ENCODE measurements around the gene NUFIP2. TPM values are rescaled to one million over a fixed set of nuclear protein-coding genes. Genes with fewer than 3 reads are reported as not detected.

NUFIP2 gene
- total RNA-seq, 3 donors from 2014 or later, result 45.3 to 47.5 (median 45.9) TPM

- no peaks in the 10 kb centered on the region for H3K9me3 ChIP-seq
- H3K36me3 ChIP-seq (ENCODE audit: low read depth), result no peaks in the 10 kb centered on the region
- no peak for TF ChIP-seq CTCF (IDR thresholded peaks at IDR 0.05)
- ATAC-seq (no peak), DNase-seq (no peak)
- H3K4me1 ChIP-seq (ENCODE audit: low read depth), result peaks cover 33% of the 10 kb centered on the region
- intact Hi-C loops (cut with DNase I, micrococcal nuclease), result loop anchor here in 1 of 2 donors (10.0 kb wide), 1 partner anchor 135 kb away; no protein-coding TSS in a partner anchor
- no peak overlapping the region for H3K4me3 ChIP-seq
These were observed 4.1 kb downstream of the NUFIP2 start for GRCh38 chr17:29289852-29290251.

DNA sequence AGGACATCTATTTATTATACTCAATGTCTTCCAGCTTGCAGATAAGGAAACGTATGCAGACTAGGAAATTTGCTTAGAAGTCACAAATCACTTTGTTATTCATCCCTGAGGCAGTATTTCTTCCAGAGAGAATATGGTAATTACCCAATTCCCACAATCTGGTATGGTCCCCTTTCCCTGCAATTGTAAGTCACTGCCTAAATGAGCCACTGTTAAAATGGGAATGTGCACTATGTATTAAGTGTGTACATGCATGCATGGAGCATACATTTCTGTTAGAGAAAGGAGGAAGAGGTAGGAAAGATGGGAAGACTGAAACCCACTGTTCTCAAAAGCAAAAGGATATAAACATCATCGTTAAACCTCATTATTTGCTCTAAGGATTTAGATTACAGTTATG lies 10.0 kb downstream of the NUFIP2 start:
- intact Hi-C loops (cut with DNase I, micrococcal nuclease), result no loop called here
- H3K4me1 ChIP-seq (ENCODE audit: low read depth), result peaks cover 20% of the 10 kb centered on the region
- no peaks in the 10 kb centered on the region for H3K9me3 ChIP-seq
- ATAC-seq (no peak), DNase-seq (no peak)
- TF ChIP-seq CTCF (IDR thresholded peaks at IDR 0.05), result no peak
- no peak overlapping the region for H3K4me3 ChIP-seq
- H3K36me3 ChIP-seq (ENCODE audit: low read depth), result peaks cover 6% of the 10 kb centered on the region

DNA sequence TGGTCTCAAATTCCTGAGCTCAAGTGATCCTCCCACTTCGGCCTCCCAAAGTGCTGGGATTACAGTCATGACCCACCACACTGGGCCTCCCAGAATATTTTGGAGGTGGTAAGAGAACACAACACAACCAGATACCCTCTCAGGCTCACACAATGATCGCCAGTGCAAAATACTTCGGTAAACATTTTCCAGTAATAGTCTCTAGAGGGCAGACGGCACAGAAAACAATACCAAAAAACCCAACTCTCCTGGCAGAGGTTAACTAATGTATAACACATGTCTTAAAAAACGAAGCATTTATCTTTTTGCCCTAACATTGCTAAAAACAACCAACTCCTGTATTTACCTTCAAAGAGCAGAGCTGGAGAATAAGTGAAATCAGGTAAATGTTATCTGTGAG lies 10.5 kb downstream of the NUFIP2 start:
- H3K4me1 ChIP-seq (ENCODE audit: low read depth), result peaks cover 16% of the 10 kb centered on the region
- DNase-seq, result no peak
- peaks cover 6% of the 10 kb centered on the region for H3K36me3 ChIP-seq (ENCODE audit: low read depth)
- no peaks in the 10 kb centered on the region for H3K9me3 ChIP-seq
- TF ChIP-seq CTCF (IDR thresholded peaks at IDR 0.05), result no peak
- H3K4me3 ChIP-seq, result no peak overlapping the region
- intact Hi-C loops (cut with DNase I, micrococcal nuclease), result no loop called here
- no peak for ATAC-seq

DNA sequence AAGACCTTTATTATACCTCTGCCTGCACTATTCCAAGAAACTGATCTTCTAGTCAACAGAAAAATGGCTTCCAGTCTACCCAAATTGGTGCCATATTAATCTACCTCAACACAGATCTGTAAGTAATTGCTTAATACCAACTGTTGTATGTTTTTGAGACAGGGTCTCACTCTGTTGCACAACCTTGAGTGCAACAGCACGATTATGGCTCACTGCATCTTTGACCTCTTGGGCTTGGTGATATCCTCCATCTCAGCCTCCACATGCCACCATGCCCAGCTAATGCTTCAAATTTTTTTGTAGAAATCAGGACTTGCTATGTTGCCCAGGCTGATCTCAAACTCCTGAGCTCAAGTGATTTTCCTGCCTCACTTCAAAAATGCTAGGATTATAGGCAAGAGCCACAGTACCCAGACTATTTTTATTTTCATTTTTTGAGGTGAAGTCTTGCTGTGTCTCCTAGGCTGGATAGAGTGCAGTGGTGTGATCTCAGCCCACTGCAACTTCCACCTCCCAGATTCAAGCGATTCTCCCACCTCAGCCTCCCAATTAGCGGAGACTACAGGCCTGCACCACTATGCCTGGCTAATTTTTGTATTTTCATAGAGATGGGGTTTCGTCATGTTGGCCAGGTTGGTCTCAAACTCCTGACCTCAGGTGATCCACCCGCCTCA lies 14.4 kb downstream of the NUFIP2 start:
- Histone ChIP-seq H3K4me1 (ENCODE audit: low read depth) (peaks cover 28% of the 10 kb centered on the region), H3K9me3 (no peaks in the 10 kb centered on the region), H3K4me3 (no peak overlapping the region), H3K36me3 (ENCODE audit: low read depth) (peaks cover 6% of the 10 kb centered on the region)
- no peak for TF ChIP-seq CTCF (IDR thresholded peaks at IDR 0.05)
- DNase-seq (no peak), ATAC-seq (no peak)
- intact Hi-C loops (cut with DNase I, micrococcal nuclease), result no loop called here

GRCh38 chr17:29278692-29279091 lies 15.3 kb downstream of the NUFIP2 start:
- H3K36me3 ChIP-seq (ENCODE audit: low read depth), result peaks cover 6% of the 10 kb centered on the region
- ATAC-seq (no peak), DNase-seq (no peak)
- no peak overlapping the region for H3K4me3 ChIP-seq
- H3K4me1 ChIP-seq (ENCODE audit: low read depth), result peaks cover 21% of the 10 kb centered on the region
- TF ChIP-seq CTCF (IDR thresholded peaks at IDR 0.05), result no peak
- no peaks in the 10 kb centered on the region for H3K9me3 ChIP-seq
- intact Hi-C loops (cut with DNase I, micrococcal nuclease), result no loop called here
